ENCODE data around the gene UROC1. TPM values are rescaled to one million over a fixed set of nuclear protein-coding genes. Genes with fewer than 3 reads are reported as not detected.

UROC1 gene
- total and polyA plus RNA-seq, 4 donors, result not detected

GRCh38 chr3:126433496-126434263, 83.9 kb downstream of the UROC1 start:
- Histone ChIP-seq H3K27ac (ENCODE audit: low read depth in 1 of 2, low read length in 2 of 2) (no peak overlapping the region), H3K4me1 (ENCODE audit: control insufficient read depth in 1 of 2, insufficient read depth in 2 of 2, low read length in 2 of 2) (no peaks in the 10 kb centered on the region), H3K4me3 (ENCODE audit: low read length in 2 of 2) (no peak overlapping the region), H3K36me3 (ENCODE audit: control insufficient read depth in 1 of 2, insufficient read depth in 2 of 2, low read length in 1 of 2) (peaks cover 0 to 2% of the 10 kb centered on the region in 2 donors), H3K27me3 (ENCODE audit: control insufficient read depth in 1 of 2, insufficient read depth in 2 of 2, low read length in 1 of 2) (no peaks in the 10 kb centered on the region), H3K9me3 (ENCODE audit: control insufficient read depth, low read length) (peaks cover 3% of the 10 kb centered on the region)
- no peak for DNase-seq
- ATAC-seq (ENCODE audit: low FRiP score), result no peak
- WGBS, 2 donors, result 81 to 93% methylated on average over 13 of the region's 13 CpGs
- intact Hi-C loops (cut with DNase I), result no loop called here

GRCh38 chr3:126433105-126433430, 84.5 kb downstream of the UROC1 start:
- Histone ChIP-seq H3K36me3 (ENCODE audit: control insufficient read depth in 1 of 2, insufficient read depth in 2 of 2, low read length in 1 of 2) (no peaks in the 10 kb centered on the region), H3K27ac (ENCODE audit: low read depth in 1 of 2, low read length in 2 of 2) (no peak overlapping the region), H3K9me3 (ENCODE audit: control insufficient read depth, low read length) (peaks cover 3% of the 10 kb centered on the region), H3K4me1 (ENCODE audit: control insufficient read depth in 1 of 2, insufficient read depth in 2 of 2, low read length in 2 of 2) (no peaks in the 10 kb centered on the region), H3K27me3 (ENCODE audit: control insufficient read depth in 1 of 2, insufficient read depth in 2 of 2, low read length in 1 of 2) (no peaks in the 10 kb centered on the region), H3K4me3 (ENCODE audit: low read length in 2 of 2) (no peak overlapping the region)
- DNase-seq (no peak), ATAC-seq (ENCODE audit: low FRiP score) (no peak)
- intact Hi-C loops (cut with DNase I), result no loop called here
- 95 to 97% methylated on average over 6 of the region's 6 CpGs for WGBS, 2 donors

GRCh38 chr3:126432361-126433104, 85.0 kb downstream of the UROC1 start:
- Histone ChIP-seq H3K36me3 (ENCODE audit: control insufficient read depth in 1 of 2, insufficient read depth in 2 of 2, low read length in 1 of 2) (no peaks in the 10 kb centered on the region), H3K4me3 (ENCODE audit: low read length in 2 of 2) (no peak overlapping the region), H3K27ac (ENCODE audit: low read depth in 1 of 2, low read length in 2 of 2) (no peak overlapping the region), H3K4me1 (ENCODE audit: control insufficient read depth in 1 of 2, insufficient read depth in 2 of 2, low read length in 2 of 2) (no peaks in the 10 kb centered on the region), H3K27me3 (ENCODE audit: control insufficient read depth in 1 of 2, insufficient read depth in 2 of 2, low read length in 1 of 2) (no peaks in the 10 kb centered on the region), H3K9me3 (ENCODE audit: control insufficient read depth, low read length) (peaks cover 5% of the 10 kb centered on the region)
- intact Hi-C loops (cut with DNase I), result no loop called here
- DNase-seq (no peak), ATAC-seq (ENCODE audit: low FRiP score) (no peak)
- WGBS, 2 donors, result 81 to 82% methylated on average over 4 of the region's 4 CpGs

Other genes with a start within 250 kb of the UROC1 start
- gene KLF15, start 160.4 kb downstream of the UROC1 start, total RNA-seq, result 10 to 100 TPM in 1 of 2 donors, 1 to 10 TPM in 1; 8.5 to 39.9 TPM
- 10 to 100 TPM; 23.7 to 43.9 TPM for gene KLF15, start 160.4 kb downstream of the UROC1 start, polyA plus RNA-seq
- gene CFAP100, start 122.9 kb downstream of the UROC1 start, total RNA-seq, result not detected
- gene CFAP100, start 122.9 kb downstream of the UROC1 start, polyA plus RNA-seq, result not detected
- 10 to 100 TPM; 35.7 to 37.5 TPM for gene ZXDC, start 41.9 kb downstream of the UROC1 start, total RNA-seq
- 10 to 100 TPM in 1 of 2 donors, 1 to 10 TPM in 1; 4.4 to 15.9 TPM for gene ZXDC, start 41.9 kb downstream of the UROC1 start, polyA plus RNA-seq
- under 1 TPM; 0.33 to 0.55 TPM for gene CHST13, start 6.4 kb upstream of the UROC1 start, total RNA-seq
- gene CHST13, start 6.4 kb upstream of the UROC1 start, polyA plus RNA-seq, result not detected
- gene C3orf22, start 41.2 kb upstream of the UROC1 start, total RNA-seq, result not detected
- not detected for gene C3orf22, start 41.2 kb upstream of the UROC1 start, polyA plus RNA-seq
- 10 to 100 TPM in 1 of 2 donors, 1 to 10 TPM in 1; 7.6 to 13.7 TPM for gene TXNRD3, start 137.4 kb upstream of the UROC1 start, total RNA-seq
- gene TXNRD3, start 137.4 kb upstream of the UROC1 start, polyA plus RNA-seq, result 1 to 10 TPM; 3.6 to 3.7 TPM
- 10 to 100 TPM; 10.8 to 11.0 TPM for gene CHCHD6, start 186.5 kb upstream of the UROC1 start, total RNA-seq
- gene CHCHD6, start 186.5 kb upstream of the UROC1 start, polyA plus RNA-seq, result 10 to 100 TPM; 12.9 to 24.6 TPM

All from aorta (tissue), 5 donors.